ENCODE data around the gene PTCH1. TPM values are rescaled to one million over a fixed set of nuclear protein-coding genes. Genes with fewer than 3 reads are reported as not detected.
A peak's percentile ranks its signal among the peaks of the same experiment; 100 is the strongest.

The PTCH1 gene
- total and polyA plus RNA-seq, 8 donors, result 19.7 to 104 (median 84.1) TPM

- TF ChIP-seq CTCF (IDR thresholded peaks at IDR 0.05), result no peak
- intact Hi-C loops (cut with DNase I), result no loop called here
- Histone ChIP-seq H3K9me3 (no peaks in the 10 kb centered on the region), H3K4me3 (no peak overlapping the region), H3K27me3 (no peaks in the 10 kb centered on the region), H3K27ac (no peak overlapping the region), H3K4me1 (no peaks in the 10 kb centered on the region), H3K36me3 (no peaks in the 10 kb centered on the region)
- no peak for DNase-seq
- ATAC-seq, result no peak
These were observed 27.8 kb downstream of the PTCH1 start for GRCh38 chr9:95488954-95489353.

- peak; percentile 57 for ATAC-seq
- intact Hi-C loops (cut with DNase I), result no loop called here
- H3K27ac ChIP-seq, result no peak overlapping the region
- no peaks in the 10 kb centered on the region for H3K36me3 ChIP-seq
- H3K9me3 ChIP-seq, result no peaks in the 10 kb centered on the region
- TF ChIP-seq CTCF (IDR thresholded peaks at IDR 0.05), result no peak
- DNase-seq, result no peak
- no peaks in the 10 kb centered on the region for H3K4me1 ChIP-seq
- no peaks in the 10 kb centered on the region for H3K27me3 ChIP-seq
- H3K4me3 ChIP-seq, result no peak overlapping the region
These were observed 30.5 kb downstream of the PTCH1 start for GRCh38 chr9:95486318-95486717.

- ATAC-seq (no peak), DNase-seq (no peak)
- H3K36me3 ChIP-seq, result no peaks in the 10 kb centered on the region
These were observed 32.5 kb downstream of the PTCH1 start for GRCh38 chr9:95484225-95484624.

GRCh38 chr9:95483431-95483830, 33.3 kb downstream of the PTCH1 start:
- Histone ChIP-seq H3K36me3 (peaks cover 0 to 4% of the 10 kb centered on the region in 2 donors), H3K4me1 (no peaks in the 10 kb centered on the region), H3K4me3 (no peak overlapping the region), H3K27me3 (no peaks in the 10 kb centered on the region), H3K9me3 (no peaks in the 10 kb centered on the region), H3K27ac (no peak overlapping the region)
- no peak for ATAC-seq
- no peak for TF ChIP-seq CTCF (IDR thresholded peaks at IDR 0.05)
- no peak for DNase-seq
- intact Hi-C loops (cut with DNase I), result no loop called here

More at GRCh38 chr9:95484225-95484624, 32.5 kb downstream of the PTCH1 start:
- H3K27me3 ChIP-seq, result no peaks in the 10 kb centered on the region
- no peaks in the 10 kb centered on the region for H3K4me1 ChIP-seq
- H3K27ac ChIP-seq, result no peak overlapping the region
- H3K4me3 ChIP-seq, result no peak overlapping the region
- no peak for TF ChIP-seq CTCF (IDR thresholded peaks at IDR 0.05)
- H3K9me3 ChIP-seq, result no peaks in the 10 kb centered on the region
- intact Hi-C loops (cut with DNase I), result no loop called here

GRCh38 chr9:95482621-95483020, 34.1 kb downstream of the PTCH1 start:
- no peak overlapping the region for H3K4me3 ChIP-seq
- no peaks in the 10 kb centered on the region for H3K4me1 ChIP-seq
- no peaks in the 10 kb centered on the region for H3K9me3 ChIP-seq
- DNase-seq (no peak), ATAC-seq (no peak)
- no peak for TF ChIP-seq CTCF (IDR thresholded peaks at IDR 0.05)
- H3K36me3 ChIP-seq, result peaks cover 0 to 8% of the 10 kb centered on the region in 2 donors
- H3K27ac ChIP-seq, result no peak overlapping the region
- H3K27me3 ChIP-seq, result no peaks in the 10 kb centered on the region
- intact Hi-C loops (cut with DNase I), result no loop called here
